NCI-H524 treated with DMSO at 0.1 percent for 48 hours (cell line): ENCODE data around the gene LOXL1.

Experiments used
- DNase-seq: peaks from one replicate; lab custom pipeline; 2025; lab: John Stamatoyannopoulos, UW

Gene LOXL1

GRCh38 chr15:73900095-73900712 lies 26.1 kb upstream of the LOXL1 start:
- no peak for DNase-seq

- DNase-seq = no peak
Measured at GRCh38 chr15:73901126-73901810, 25.0 kb upstream of the LOXL1 start.

GRCh38 chr15:73902121-73903020 lies 23.9 kb upstream of the LOXL1 start:
- DNase-seq = no peak

- no peak for DNase-seq
Measured at GRCh38 chr15:73904026-73904815, 22.0 kb upstream of the LOXL1 start.

- no peak for DNase-seq
Measured at GRCh38 chr15:73905225-73905827, 20.9 kb upstream of the LOXL1 start.

- DNase-seq = no peak
Measured at GRCh38 chr15:73906346-73907034, 19.8 kb upstream of the LOXL1 start.

- DNase-seq = no peak
Measured at GRCh38 chr15:73907035-73907408, 19.2 kb upstream of the LOXL1 start.

GRCh38 chr15:73908030-73908821 lies 18.0 kb upstream of the LOXL1 start:
- peak; percentile 29 for DNase-seq

GRCh38 chr15:73908822-73909122 lies 17.5 kb upstream of the LOXL1 start:
- DNase-seq = no peak

- DNase-seq = no peak
Measured at GRCh38 chr15:73909651-73910050, 16.6 kb upstream of the LOXL1 start.

GRCh38 chr15:73910522-73911303 lies 15.5 kb upstream of the LOXL1 start:
- DNase-seq = peak; percentile 97

- no peak for DNase-seq
Measured at GRCh38 chr15:73912030-73912596, 14.1 kb upstream of the LOXL1 start.

GRCh38 chr15:73914145-73914544 lies 12.1 kb upstream of the LOXL1 start:
- DNase-seq = no peak

- no peak for DNase-seq
Measured at GRCh38 chr15:73915082-73915481, 11.2 kb upstream of the LOXL1 start.

- DNase-seq = no peak
Measured at GRCh38 chr15:73918784-73919183, 7.5 kb upstream of the LOXL1 start.

GRCh38 chr15:73919706-73920105 lies 6.6 kb upstream of the LOXL1 start:
- no peak for DNase-seq

- DNase-seq = peak; percentile 33
Measured at GRCh38 chr15:73921254-73921925, 4.9 kb upstream of the LOXL1 start.
